Measurements from ENCODE around the gene CYB5RL.

Gene CYB5RL

GRCh38 chr1:54156986-54157385 is 42.8 kb downstream of the CYB5RL start:
- no peak for DNase-seq

- no peak for DNase-seq
These were observed 43.6 kb downstream of the CYB5RL start for GRCh38 chr1:54156201-54156600.

DNA sequence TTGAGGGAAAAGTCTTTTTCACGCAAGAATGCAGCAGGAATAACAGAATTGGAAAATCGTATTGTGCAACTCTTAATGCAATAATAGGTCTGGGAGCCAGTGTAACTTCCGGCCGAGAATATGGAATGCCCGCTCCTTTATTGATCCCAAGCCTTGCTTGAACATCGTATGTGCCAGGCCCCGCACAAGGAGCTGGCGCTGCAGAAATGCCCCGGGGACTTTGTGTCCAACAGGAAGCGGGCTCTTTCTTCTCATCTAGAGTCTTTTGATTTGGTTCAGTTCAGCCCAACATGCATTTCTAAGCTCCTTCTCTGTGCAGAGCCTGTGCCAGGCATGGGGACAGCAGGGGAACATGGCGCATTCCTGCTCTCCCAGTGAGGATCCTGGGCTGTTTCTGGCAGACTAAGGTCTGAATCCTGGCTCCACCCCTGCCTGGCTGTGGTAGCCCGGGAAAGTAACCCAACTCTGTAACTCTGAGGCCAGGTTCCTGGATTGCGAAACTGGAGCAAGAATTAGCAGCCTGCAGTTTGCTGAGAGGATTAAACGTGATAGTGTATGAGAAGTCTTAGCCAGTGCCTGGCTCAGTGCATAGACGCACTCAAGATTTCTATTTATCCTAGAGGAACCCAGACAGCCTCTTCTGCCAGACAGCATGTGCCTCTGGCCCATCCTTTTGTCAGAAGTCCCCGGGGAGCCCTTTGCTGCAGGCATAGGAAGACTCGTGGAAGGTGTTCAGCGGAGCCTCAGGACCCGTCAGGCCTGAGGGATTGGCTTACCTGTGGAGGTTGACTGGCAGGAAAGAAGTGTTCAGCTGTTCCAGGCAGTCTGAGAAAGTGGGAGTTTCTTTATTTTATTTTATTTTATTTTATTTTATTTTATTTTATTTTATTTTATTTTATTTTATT is 46.0 kb downstream of the CYB5RL start:
- no peak for DNase-seq

- no peak for DNase-seq
These were observed 47.1 kb downstream of the CYB5RL start, which contains the start of gene CDCP2 for GRCh38 chr1:54152696-54153095. Gene CDCP2, minus strand, starts transcription at chr1:54153000. Its CDS starts 78 bp downstream, at chr1:54152922.

DNA sequence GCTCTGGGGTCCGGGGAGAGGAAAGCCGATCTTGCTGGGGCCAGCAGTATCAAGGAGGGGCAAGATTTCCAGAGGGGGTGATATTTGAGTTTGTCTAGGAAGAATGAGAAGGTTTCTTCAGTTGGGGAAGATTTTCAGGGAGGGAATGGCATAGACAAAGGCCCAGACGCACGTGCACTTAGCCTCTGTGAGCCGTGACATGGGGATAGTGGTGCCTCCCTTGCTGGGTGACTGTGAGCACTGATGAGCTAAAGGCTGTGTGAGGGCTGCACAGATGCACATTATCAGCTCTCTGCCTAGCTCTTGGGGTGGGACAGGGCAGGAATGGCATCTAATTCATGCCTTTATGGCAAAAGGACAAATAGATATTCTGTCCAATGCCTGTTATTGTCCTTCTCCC is 48.8 kb downstream of the CYB5RL start:
- DNase-seq = no peak

Data from NK-92 treated with Interleukin-12 subunit alpha and Interleukin-12 subunit beta, amount 100 ng/mL, for 24 hours (cell line).